Esophagus (tissue), 2 donors: ENCODE data around the gene GALNS. TPM values are rescaled to one million over a fixed set of nuclear protein-coding genes. Genes with fewer than 3 reads are reported as not detected.

Experiments used
- H3K27ac ChIP-seq, 2 donors: one replicate each; pipeline ENCODE4 v1.5.1; 2013; ENCODE audit warnings: low read depth in 2 of 2, mild to moderate bottlenecking in 2 of 2, inconsistent platforms in 1 of 2, low read length in 1 of 2, moderate library complexity in 1 of 2
- H3K27me3 ChIP-seq, 2 donors: one replicate each; pipeline ENCODE4 v1.6.1; 2013; ENCODE audit warnings: low read length in 2 of 2, control low read depth in 1 of 2, mild to moderate bottlenecking in 1 of 2; ENCODE audit not compliant: insufficient read depth in 2 of 2, control insufficient read depth in 1 of 2
- H3K36me3 ChIP-seq, 2 donors: one replicate each; pipeline ENCODE4 v1.6.1; 2013; ENCODE audit warnings: low read length in 1 of 2; ENCODE audit not compliant: control insufficient read depth in 2 of 2, insufficient read depth in 2 of 2
- H3K4me1 ChIP-seq, 2 donors: one replicate each; pipeline ENCODE4 v1.6.1; 2013; ENCODE audit warnings: low read length in 1 of 2; ENCODE audit not compliant: control insufficient read depth in 2 of 2, insufficient read depth in 2 of 2
- H3K4me3 ChIP-seq, 2 donors: one replicate each; pipeline ENCODE4 v1.5.1; 2013; ENCODE audit warnings: low read length in 2 of 2, mild to moderate bottlenecking in 2 of 2, low read depth in 1 of 2, moderate library complexity in 1 of 2
- H3K9me3 ChIP-seq, 2 donors: one replicate each; pipeline ENCODE4 v1.6.1; 2013; ENCODE audit warnings: mild to moderate bottlenecking in 2 of 2, low read depth in 1 of 2, low read length in 1 of 2, moderate library complexity in 1 of 2; ENCODE audit not compliant: control insufficient read depth in 2 of 2, insufficient read depth in 1 of 2
- WGBS, 2 donors: extraction: QIAGEN DNeasy Blood & Tissue Kit; methylation state at CpG; one replicate each; pipeline ENCODE4 v1.1.7; 2013; 5-methylcytosine and 5-hydroxymethylcytosine counted together
- polyA plus RNA-seq, 2 donors: library from polyadenylated mRNA; stranded (reverse); fragments of 200-250 nt; gene quantifications; one replicate each; pipeline ENCODE4 v1.2.3, GENCODE V29; 2013
- donor health status: healthy with polysubstance abuse.
- donor health status: Bipolar disorder and iron deficiency.

The GALNS gene
- polyA plus RNA-seq, 2 donors: 10.7 to 20.4 TPM

- WGBS, 2 donors: 84% methylated on average over 8 to 11 of the region's 11 CpGs
Measured at GRCh38 chr16:88835383-88835782, 21.4 kb downstream of the GALNS start.

GRCh38 chr16:88834670-88835069 is 22.1 kb downstream of the GALNS start:
- 96 to 97% methylated on average over 10 to 13 of the region's 13 CpGs for WGBS, 2 donors
- H3K36me3 ChIP-seq: peaks cover 0 to 32% of the 10 kb centered on the region in 2 donors
- no peak overlapping the region for H3K27ac ChIP-seq
- no peak overlapping the region for H3K4me3 ChIP-seq
- H3K9me3 ChIP-seq: no peaks in the 10 kb centered on the region
- no peaks in the 10 kb centered on the region for H3K4me1 ChIP-seq
- no peaks in the 10 kb centered on the region for H3K27me3 ChIP-seq

More at GRCh38 chr16:88835383-88835782, 21.4 kb downstream of the GALNS start:
- no peak overlapping the region for H3K4me3 ChIP-seq
- no peaks in the 10 kb centered on the region for H3K4me1 ChIP-seq
- H3K9me3 ChIP-seq: no peaks in the 10 kb centered on the region
- no peak overlapping the region for H3K27ac ChIP-seq
- no peaks in the 10 kb centered on the region for H3K27me3 ChIP-seq
- peaks cover 0 to 39% of the 10 kb centered on the region in 2 donors for H3K36me3 ChIP-seq

- H3K27me3 ChIP-seq: no peaks in the 10 kb centered on the region
- H3K4me1 ChIP-seq: no peaks in the 10 kb centered on the region
- 94 to 97% methylated on average over 12 to 13 of the region's 13 CpGs for WGBS, 2 donors
- H3K4me3 ChIP-seq: no peak overlapping the region
- H3K9me3 ChIP-seq: no peaks in the 10 kb centered on the region
- H3K36me3 ChIP-seq: peaks cover 0 to 27% of the 10 kb centered on the region in 2 donors
- H3K27ac ChIP-seq: no peak overlapping the region
Measured at GRCh38 chr16:88833086-88833485, 23.7 kb downstream of the GALNS start.

- peaks cover under 1 to 4% of the 10 kb centered on the region in 2 donors for H3K4me1 ChIP-seq
Measured at GRCh38 chr16:88831838-88832237, 24.9 kb downstream of the GALNS start.

GRCh38 chr16:88830783-88831182 is 26.0 kb downstream of the GALNS start:
- 89% methylated on average over 14 of the region's 14 CpGs for WGBS, 2 donors
- H3K27me3 ChIP-seq: no peaks in the 10 kb centered on the region
- no peaks in the 10 kb centered on the region for H3K9me3 ChIP-seq
- H3K4me1 ChIP-seq: peaks cover 3 to 15% of the 10 kb centered on the region in 2 donors
- no peak overlapping the region for H3K4me3 ChIP-seq
- H3K36me3 ChIP-seq: peaks cover 0 to 23% of the 10 kb centered on the region in 2 donors
- H3K27ac ChIP-seq: no peak overlapping the region

More at GRCh38 chr16:88831838-88832237, 24.9 kb downstream of the GALNS start:
- Histone ChIP-seq H3K27ac (no peak overlapping the region), H3K9me3 (no peaks in the 10 kb centered on the region), H3K27me3 (no peaks in the 10 kb centered on the region), H3K4me3 (no peak overlapping the region), H3K36me3 (peaks cover 0 to 26% of the 10 kb centered on the region in 2 donors)
- WGBS, 2 donors: 53 to 69% methylated on average over 12 to 13 of the region's 13 CpGs

GRCh38 chr16:88830258-88830657 is 26.5 kb downstream of the GALNS start:
- Histone ChIP-seq H3K4me3 (no peak overlapping the region), H3K9me3 (no peaks in the 10 kb centered on the region), H3K4me1 (peaks cover 3 to 19% of the 10 kb centered on the region in 2 donors), H3K27me3 (no peaks in the 10 kb centered on the region), H3K27ac (no peak overlapping the region), H3K36me3 (peaks cover 0 to 18% of the 10 kb centered on the region in 2 donors)
- 71 to 74% methylated on average over 11 of the region's 11 CpGs for WGBS, 2 donors

- no peaks in the 10 kb centered on the region for H3K9me3 ChIP-seq
- no peak overlapping the region for H3K4me3 ChIP-seq
- no peaks in the 10 kb centered on the region for H3K27me3 ChIP-seq
- H3K27ac ChIP-seq: no peak overlapping the region
- WGBS, 2 donors: 75 to 86% methylated on average over 24 of the region's 24 CpGs
- H3K36me3 ChIP-seq: peaks cover 0 to 17% of the 10 kb centered on the region in 2 donors
- peaks cover 3 to 19% of the 10 kb centered on the region in 2 donors for H3K4me1 ChIP-seq
Measured at GRCh38 chr16:88828711-88829110, 28.0 kb downstream of the GALNS start.

- peaks cover 0 to 19% of the 10 kb centered on the region in 2 donors for H3K36me3 ChIP-seq
- no peak overlapping the region for H3K4me3 ChIP-seq
- H3K4me1 ChIP-seq: peaks cover 3 to 19% of the 10 kb centered on the region in 2 donors
- no peak overlapping the region for H3K27ac ChIP-seq
- H3K27me3 ChIP-seq: no peaks in the 10 kb centered on the region
- 92 to 93% methylated on average over 21 of the region's 21 CpGs for WGBS, 2 donors
- no peaks in the 10 kb centered on the region for H3K9me3 ChIP-seq
Measured at GRCh38 chr16:88827727-88828126, 29.0 kb downstream of the GALNS start.

- H3K36me3 ChIP-seq: peaks cover 0 to 33% of the 10 kb centered on the region in 2 donors
- H3K27me3 ChIP-seq: no peaks in the 10 kb centered on the region
- H3K27ac ChIP-seq: peak overlapping the region in 1 of 2 donors; percentile 4
- H3K4me1 ChIP-seq: peaks cover 3 to 19% of the 10 kb centered on the region in 2 donors
- no peaks in the 10 kb centered on the region for H3K9me3 ChIP-seq
- no peak overlapping the region for H3K4me3 ChIP-seq
- WGBS, 2 donors: 76 to 79% methylated on average over 21 to 26 of the region's 26 CpGs
Measured at GRCh38 chr16:88826070-88826840, 30.5 kb downstream of the GALNS start.

- H3K4me3 ChIP-seq: no peak overlapping the region
- WGBS, 2 donors: 89 to 98% methylated on average over 8 to 12 of the region's 12 CpGs
- no peaks in the 10 kb centered on the region for H3K27me3 ChIP-seq
- H3K4me1 ChIP-seq: peaks cover 3 to 19% of the 10 kb centered on the region in 2 donors
- no peaks in the 10 kb centered on the region for H3K9me3 ChIP-seq
- H3K36me3 ChIP-seq: peaks cover 0 to 34% of the 10 kb centered on the region in 2 donors
- H3K27ac ChIP-seq: no peak overlapping the region
Measured at GRCh38 chr16:88825146-88825545, 31.6 kb downstream of the GALNS start.
